Measurements from ENCODE around the gene OSBP2.
"Not testable (repeated sequence)": the region's sequence is repeated elsewhere in the genome, so short reads cannot be mapped to it uniquely, and the experiment has no call there.

DNA sequence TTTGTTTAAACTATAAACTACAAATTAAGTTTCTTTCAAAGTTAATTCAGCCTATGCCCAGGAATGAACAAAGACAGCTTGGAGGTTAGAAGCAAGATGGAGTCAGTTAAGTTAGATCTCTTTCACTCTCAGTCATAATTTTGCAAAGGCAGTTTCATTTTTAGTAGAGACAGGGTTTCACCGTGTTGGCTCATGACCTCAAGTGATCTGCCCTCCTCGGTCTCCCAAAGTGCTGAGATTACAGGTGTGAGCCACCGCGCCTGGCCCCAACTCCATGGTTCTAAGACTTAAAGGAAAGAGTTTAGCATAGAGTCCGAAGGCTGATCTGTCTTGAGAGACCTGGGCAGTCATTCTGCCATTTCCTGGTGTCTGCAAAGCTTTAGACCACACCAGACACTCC is 45.8 kb downstream of the OSBP2 start:
- TF ChIP-seq, protein P1, sequence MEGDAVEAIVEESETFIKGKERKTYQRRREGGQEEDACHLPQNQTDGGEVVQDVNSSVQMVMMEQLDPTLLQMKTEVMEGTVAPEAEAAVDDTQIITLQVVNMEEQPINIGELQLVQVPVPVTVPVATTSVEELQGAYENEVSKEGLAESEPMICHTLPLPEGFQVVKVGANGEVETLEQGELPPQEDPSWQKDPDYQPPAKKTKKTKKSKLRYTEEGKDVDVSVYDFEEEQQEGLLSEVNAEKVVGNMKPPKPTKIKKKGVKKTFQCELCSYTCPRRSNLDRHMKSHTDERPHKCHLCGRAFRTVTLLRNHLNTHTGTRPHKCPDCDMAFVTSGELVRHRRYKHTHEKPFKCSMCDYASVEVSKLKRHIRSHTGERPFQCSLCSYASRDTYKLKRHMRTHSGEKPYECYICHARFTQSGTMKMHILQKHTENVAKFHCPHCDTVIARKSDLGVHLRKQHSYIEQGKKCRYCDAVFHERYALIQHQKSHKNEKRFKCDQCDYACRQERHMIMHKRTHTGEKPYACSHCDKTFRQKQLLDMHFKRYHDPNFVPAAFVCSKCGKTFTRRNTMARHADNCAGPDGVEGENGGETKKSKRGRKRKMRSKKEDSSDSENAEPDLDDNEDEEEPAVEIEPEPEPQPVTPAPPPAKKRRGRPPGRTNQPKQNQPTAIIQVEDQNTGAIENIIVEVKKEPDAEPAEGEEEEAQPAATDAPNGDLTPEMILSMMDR (conservative IDR thresholded peaks at IDR 0.05; ENCODE audit: low read length), result not testable (repeated sequence)
- not testable (repeated sequence) for TF ChIP-seq EZH2phosphoT487 (IDR thresholded peaks at IDR 0.05; ENCODE audit: borderline replicate concordance)

All from Loucy (cell line).